Measurements from ENCODE around the gene GAS2L2.

Gene GAS2L2

GRCh38 chr17:35784895-35785294 lies 31.9 kb upstream of the GAS2L2 start:
- no peak for ATAC-seq
- TF ChIP-seq ZNF565 (CRISPR knock-in tag; conservative IDR thresholded peaks at IDR 0.05; ENCODE audit: low read depth) (no peak), ZFP30 (CRISPR knock-in tag; IDR thresholded peaks at IDR 0.05) (no peak)

DNA sequence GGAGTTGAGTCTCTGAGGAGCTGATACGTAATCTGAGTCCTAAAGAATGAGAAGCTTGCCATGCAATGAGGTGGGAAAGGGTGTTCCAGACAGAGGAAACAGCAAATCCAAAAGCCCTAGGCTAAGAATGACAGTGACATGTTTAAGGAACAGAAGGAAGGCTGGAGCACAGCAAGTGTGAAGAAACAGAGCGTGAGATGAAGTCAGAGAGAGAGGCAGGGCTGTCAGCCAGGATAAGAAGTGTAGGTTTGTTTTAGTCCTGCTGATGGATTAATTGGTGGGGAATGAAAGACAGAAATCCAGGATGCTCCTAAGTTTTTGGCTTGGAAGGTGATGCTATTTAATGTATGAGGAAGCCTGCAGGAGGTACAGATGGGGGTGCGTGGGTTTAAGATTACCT lies 27.9 kb upstream of the GAS2L2 start:
- no peak for TF ChIP-seq GLIS3 (CRISPR knock-in tag; IDR thresholded peaks at IDR 0.05)
- no peak for TF ChIP-seq ZNF8 (CRISPR knock-in tag; IDR thresholded peaks at IDR 0.05)
- ATAC-seq, result no peak

- ATAC-seq, result no peak
- TF ChIP-seq ZNF8 (CRISPR knock-in tag; IDR thresholded peaks at IDR 0.05) (no peak), RARB (CRISPR knock-in tag; IDR thresholded peaks at IDR 0.05) (no peak), BACH2 (CRISPR knock-in tag; IDR thresholded peaks at IDR 0.05; ENCODE audit: borderline replicate concordance) (no peak), ARNTL (CRISPR knock-in tag; IDR thresholded peaks at IDR 0.05; ENCODE audit: borderline replicate concordance, low read depth) (no peak), ESRRG (CRISPR knock-in tag; IDR thresholded peaks at IDR 0.05) (no peak), CREB5 (CRISPR knock-in tag; IDR thresholded peaks at IDR 0.05; ENCODE audit: low read depth) (no peak), OSR1 (CRISPR knock-in tag; IDR thresholded peaks at IDR 0.05) (no peak), ZNF565 (CRISPR knock-in tag; conservative IDR thresholded peaks at IDR 0.05; ENCODE audit: low read depth) (no peak), CSDC2 (CRISPR knock-in tag; IDR thresholded peaks at IDR 0.05) (no peak), ZFP3 (CRISPR knock-in tag; IDR thresholded peaks at IDR 0.05) (no peak), ZFP30 (CRISPR knock-in tag; IDR thresholded peaks at IDR 0.05) (no peak), ISL1 (CRISPR knock-in tag; IDR thresholded peaks at IDR 0.05) (no peak), TCF4 (CRISPR knock-in tag; IDR thresholded peaks at IDR 0.05; ENCODE audit: borderline replicate concordance) (no peak), GLIS3 (CRISPR knock-in tag; IDR thresholded peaks at IDR 0.05) (no peak), ZNF70 (CRISPR knock-in tag; IDR thresholded peaks at IDR 0.05) (no peak), SNAI2 (CRISPR knock-in tag; IDR thresholded peaks at IDR 0.05) (no peak)
- TF ChIP-seq, protein P1, sequence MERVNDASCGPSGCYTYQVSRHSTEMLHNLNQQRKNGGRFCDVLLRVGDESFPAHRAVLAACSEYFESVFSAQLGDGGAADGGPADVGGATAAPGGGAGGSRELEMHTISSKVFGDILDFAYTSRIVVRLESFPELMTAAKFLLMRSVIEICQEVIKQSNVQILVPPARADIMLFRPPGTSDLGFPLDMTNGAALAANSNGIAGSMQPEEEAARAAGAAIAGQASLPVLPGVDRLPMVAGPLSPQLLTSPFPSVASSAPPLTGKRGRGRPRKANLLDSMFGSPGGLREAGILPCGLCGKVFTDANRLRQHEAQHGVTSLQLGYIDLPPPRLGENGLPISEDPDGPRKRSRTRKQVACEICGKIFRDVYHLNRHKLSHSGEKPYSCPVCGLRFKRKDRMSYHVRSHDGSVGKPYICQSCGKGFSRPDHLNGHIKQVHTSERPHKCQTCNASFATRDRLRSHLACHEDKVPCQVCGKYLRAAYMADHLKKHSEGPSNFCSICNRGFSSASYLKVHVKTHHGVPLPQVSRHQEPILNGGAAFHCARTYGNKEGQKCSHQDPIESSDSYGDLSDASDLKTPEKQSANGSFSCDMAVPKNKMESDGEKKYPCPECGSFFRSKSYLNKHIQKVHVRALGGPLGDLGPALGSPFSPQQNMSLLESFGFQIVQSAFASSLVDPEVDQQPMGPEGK (CRISPR knock-in tag; IDR thresholded peaks at IDR 0.05; ENCODE audit: borderline replicate concordance), result no peak
- TF ChIP-seq, protein P2, sequence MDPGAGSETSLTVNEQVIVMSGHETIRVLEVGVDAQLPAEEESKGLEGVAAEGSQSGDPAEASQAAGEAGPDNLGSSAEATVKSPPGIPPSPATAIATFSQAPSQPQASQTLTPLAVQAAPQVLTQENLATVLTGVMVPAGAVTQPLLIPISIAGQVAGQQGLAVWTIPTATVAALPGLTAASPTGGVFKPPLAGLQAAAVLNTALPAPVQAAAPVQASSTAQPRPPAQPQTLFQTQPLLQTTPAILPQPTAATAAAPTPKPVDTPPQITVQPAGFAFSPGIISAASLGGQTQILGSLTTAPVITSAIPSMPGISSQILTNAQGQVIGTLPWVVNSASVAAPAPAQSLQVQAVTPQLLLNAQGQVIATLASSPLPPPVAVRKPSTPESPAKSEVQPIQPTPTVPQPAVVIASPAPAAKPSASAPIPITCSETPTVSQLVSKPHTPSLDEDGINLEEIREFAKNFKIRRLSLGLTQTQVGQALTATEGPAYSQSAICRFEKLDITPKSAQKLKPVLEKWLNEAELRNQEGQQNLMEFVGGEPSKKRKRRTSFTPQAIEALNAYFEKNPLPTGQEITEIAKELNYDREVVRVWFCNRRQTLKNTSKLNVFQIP (CRISPR knock-in tag; IDR thresholded peaks at IDR 0.05; ENCODE audit: borderline replicate concordance, low read depth), result no peak
Observed at GRCh38 chr17:35778641-35779196, 25.7 kb upstream of the GAS2L2 start.

- ATAC-seq, result no peak
Observed at GRCh38 chr17:35775583-35775982, 22.5 kb upstream of the GAS2L2 start.

More at GRCh38 chr17:35775583-35775982, 22.5 kb upstream of the GAS2L2 start:
- TF ChIP-seq ISL1 (CRISPR knock-in tag; IDR thresholded peaks at IDR 0.05) (no peak), TSHZ2 (CRISPR knock-in tag; IDR thresholded peaks at IDR 0.05) (no peak), CREB5 (CRISPR knock-in tag; IDR thresholded peaks at IDR 0.05; ENCODE audit: low read depth) (no peak), PPARA (CRISPR knock-in tag; IDR thresholded peaks at IDR 0.05; ENCODE audit: borderline replicate concordance) (no peak), ARNTL (CRISPR knock-in tag; IDR thresholded peaks at IDR 0.05; ENCODE audit: borderline replicate concordance, low read depth) (no peak)
